HepG2 (cell line): ENCODE measurements around the gene DCAF7. TPM values are rescaled to one million over a fixed set of nuclear protein-coding genes. Genes with fewer than 3 reads are reported as not detected.

Experiments
- ARNTL ChIP-seq: sonication (generic); formaldehyde crosslinking; IDR thresholded peaks from 2 replicates; pipeline ENCODE4 v1.4.0; 2020; ENCODE audit warnings: mild to moderate bottlenecking, missing genetic modification reagents
- BCL3 ChIP-seq: sonication (generic); formaldehyde crosslinking; IDR thresholded peaks from 2 replicates; pipeline ENCODE4 v1.5.1; 2020; ENCODE audit warnings: mild to moderate bottlenecking, missing genetic modification reagents, moderate library complexity
- CENPBD1 ChIP-seq: sonication (generic); formaldehyde crosslinking; IDR thresholded peaks from 2 replicates; pipeline ENCODE4 v1.8.0; 2022; ENCODE audit warnings: missing genetic modification reagents, low read depth, mild to moderate bottlenecking, borderline replicate concordance
- CHD2 ChIP-seq: IDR thresholded peaks from 2 replicates; pipeline ENCODE4 v1.6.1; 2011; ENCODE audit warnings: low read depth, low read length, improper control_type of control experiment
- ETV6 ChIP-seq: sonication (generic); formaldehyde crosslinking; conservative IDR thresholded peaks from 2 replicates; pipeline ENCODE4 v1.4.0; 2020; ENCODE audit warnings: missing genetic modification reagents
- FIP1L1 ChIP-seq: fragments of 200-400 bp; formaldehyde crosslinking; IDR thresholded peaks from 2 replicates; pipeline ENCODE4 v1.6.1; 2018; ENCODE audit warnings: low read depth, mild to moderate bottlenecking, low read length, moderate library complexity, borderline replicate concordance; ENCODE audit not compliant: insufficient read depth
- GABPB1 ChIP-seq: IDR thresholded peaks from 2 replicates; pipeline ENCODE4 v1.6.1; 2016; ENCODE audit warnings: mild to moderate bottlenecking, missing genetic modification reagents, moderate library complexity, missing compliant biosample characterization
- ISL2 ChIP-seq: sonication (generic); formaldehyde crosslinking; IDR thresholded peaks from 2 replicates; pipeline ENCODE4 v1.5.0; 2020; ENCODE audit warnings: missing genetic modification reagents
- MLX ChIP-seq: IDR thresholded peaks from 2 replicates; pipeline ENCODE4 v1.6.1; 2016
- MTA1 ChIP-seq: sonication (generic); formaldehyde crosslinking; IDR thresholded peaks from 2 replicates; pipeline ENCODE4 v1.4.0; 2020; ENCODE audit warnings: missing genetic modification reagents, mild to moderate bottlenecking, borderline replicate concordance
- POLR2AphosphoS2 ChIP-seq: IDR thresholded peaks from 2 replicates; pipeline ENCODE4 v1.6.1; 2011; ENCODE audit warnings: low read depth, low read length, improper control_type of control experiment
- RBAK ChIP-seq: sonication (generic); formaldehyde crosslinking; IDR thresholded peaks from 2 replicates; pipeline ENCODE4 v1.5.1; 2020; ENCODE audit warnings: mild to moderate bottlenecking, missing genetic modification reagents
- RFX1 ChIP-seq: fragments of 450-650 bp; IDR thresholded peaks from 2 replicates; pipeline ENCODE4 v1.6.1; 2017
- SIN3A ChIP-seq: IDR thresholded peaks from 2 replicates; pipeline ENCODE4 v1.6.1; 2011; ENCODE audit warnings: low read depth, mild to moderate bottlenecking, control low read depth, low read length, borderline replicate concordance
- SIX4 ChIP-seq: sonication (generic); formaldehyde crosslinking; IDR thresholded peaks from 2 replicates; pipeline ENCODE4 v1.4.0; 2020; ENCODE audit warnings: missing genetic modification reagents
- TOE1 ChIP-seq: sonication (generic); formaldehyde crosslinking; IDR thresholded peaks from 2 replicates; pipeline ENCODE4 v1.4.0; 2020; ENCODE audit warnings: mild to moderate bottlenecking, missing genetic modification reagents
- ZBTB42 ChIP-seq: sonication (generic); formaldehyde crosslinking; IDR thresholded peaks from 2 replicates; pipeline ENCODE4 v1.5.0; 2020; ENCODE audit warnings: mild to moderate bottlenecking, missing genetic modification reagents
- ZNF432 ChIP-seq: sonication (generic); formaldehyde crosslinking; IDR thresholded peaks from 2 replicates; pipeline ENCODE4 v1.5.0; 2020; ENCODE audit warnings: missing genetic modification reagents, mild to moderate bottlenecking, borderline replicate concordance
- ZNF768 ChIP-seq: sonication (generic); formaldehyde crosslinking; IDR thresholded peaks from 2 replicates; pipeline ENCODE4 v1.4.0; 2020; ENCODE audit warnings: missing genetic modification reagents
- ZNF780A ChIP-seq: sonication (generic); formaldehyde crosslinking; IDR thresholded peaks from 2 replicates; pipeline ENCODE4 v1.8.0; 2022; ENCODE audit warnings: mild to moderate bottlenecking, missing genetic modification reagents, moderate library complexity
- ZNF782 ChIP-seq: sonication (generic); formaldehyde crosslinking; IDR thresholded peaks from 2 replicates; pipeline ENCODE4 v1.4.0; 2020; ENCODE audit warnings: missing genetic modification reagents, mild to moderate bottlenecking, borderline replicate concordance
- ZNF788 ChIP-seq: sonication (generic); formaldehyde crosslinking; IDR thresholded peaks from 2 replicates; pipeline ENCODE4 v1.5.0; 2020; ENCODE audit warnings: mild to moderate bottlenecking, missing genetic modification reagents, borderline replicate concordance
- ZNF883 ChIP-seq: sonication (generic); formaldehyde crosslinking; IDR thresholded peaks from 2 replicates; pipeline ENCODE4 v1.5.1; 2020; ENCODE audit warnings: mild to moderate bottlenecking, missing genetic modification reagents; ENCODE audit errors: not compliant biosample characterization
- polyA plus RNA-seq, 8 experiments: library from polyadenylated mRNA; depleted of rRNA in 3 of 8; stranded (reverse) in 7 of 8; unstranded in 1 of 8; fragments of >200 nt; fragmentation: Illumina TruSeq in 4 of 8; extraction: Trizol in 4 of 8; gene quantifications; 2 replicates each; pipeline versions ENCODE4 v1.2.1 to v1.2.3, GENCODE V29; 2011 to 2016; ENCODE audit warnings: low read depth in 4 of 8, missing spikeins in 1 of 8, mixed read lengths in 1 of 8; ENCODE audit not compliant: insufficient read depth in 1 of 8
- total RNA-seq, 5 experiments: library from RNA; depleted of rRNA; stranded (reverse); fragments of >200 nt; fragmentation: Illumina TruSeq; extraction: Trizol; gene quantifications; 2 replicates each; pipeline ENCODE4 v1.2.3, GENCODE V29; 2016; ENCODE audit warnings: low read depth in 1 of 5
- TF ChIP-seq, protein P1 (sequence below): sonication (generic); formaldehyde crosslinking; IDR thresholded peaks from 2 replicates; pipeline ENCODE4 v1.5.0; 2020; ENCODE audit warnings: mild to moderate bottlenecking, missing genetic modification reagents, borderline replicate concordance
- TF ChIP-seq, protein P2 (sequence below): sonication (generic); formaldehyde crosslinking; IDR thresholded peaks from 2 replicates; pipeline ENCODE4 v1.8.1; 2022; ENCODE audit warnings: mild to moderate bottlenecking, missing genetic modification reagents

Gene DCAF7
- total and polyA plus RNA-seq, 2 of the 13 experiments (the other 11 are each of a cell fraction or from before 2014, with no cell fraction given), result 55.2 to 73.4 TPM

DNA sequence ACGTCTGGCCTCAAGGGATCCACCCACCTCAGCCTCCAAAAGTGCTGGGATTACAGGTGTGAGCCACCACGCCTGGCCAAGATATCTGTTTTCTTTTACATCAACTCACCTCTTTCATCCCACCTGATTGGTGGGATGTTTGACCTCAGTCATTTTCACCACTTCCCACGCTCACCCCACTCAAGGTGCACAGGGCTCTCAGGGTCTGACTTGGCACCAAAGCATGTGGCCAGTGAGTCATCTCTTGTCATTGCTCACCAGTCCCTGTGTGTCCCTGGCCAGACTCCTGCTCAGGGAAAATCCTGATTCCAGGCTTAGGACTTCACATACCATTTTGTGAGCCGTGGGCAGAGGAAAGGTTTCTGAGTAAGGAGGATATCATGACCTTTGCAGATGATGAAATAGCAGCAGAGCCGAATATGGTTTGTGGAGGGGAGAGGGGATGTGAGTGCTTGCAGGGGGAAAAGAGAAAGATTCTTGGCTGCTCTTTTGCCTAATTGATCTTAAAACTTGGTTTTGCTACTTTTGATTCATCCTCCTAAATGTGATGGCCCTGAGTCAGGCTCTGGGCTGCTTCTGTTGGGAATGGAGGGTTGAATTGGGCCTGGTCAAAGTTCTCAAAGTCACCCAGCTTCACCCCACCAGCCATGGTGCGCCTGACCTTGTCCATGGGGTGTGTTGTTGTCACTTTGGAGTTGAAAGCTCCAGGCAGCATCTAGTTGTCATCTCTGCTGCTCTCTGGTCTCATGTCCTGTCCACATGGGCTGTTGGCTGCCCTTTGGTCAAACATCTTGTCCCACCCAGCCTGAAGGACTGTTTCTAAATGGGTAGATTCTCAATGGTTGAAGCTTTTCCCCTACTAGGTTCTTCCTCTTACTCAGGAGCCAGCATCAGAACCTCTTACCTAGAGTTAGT is 33.1 kb upstream of the DCAF7 start (continued):
- TF ChIP-seq, protein P1, sequence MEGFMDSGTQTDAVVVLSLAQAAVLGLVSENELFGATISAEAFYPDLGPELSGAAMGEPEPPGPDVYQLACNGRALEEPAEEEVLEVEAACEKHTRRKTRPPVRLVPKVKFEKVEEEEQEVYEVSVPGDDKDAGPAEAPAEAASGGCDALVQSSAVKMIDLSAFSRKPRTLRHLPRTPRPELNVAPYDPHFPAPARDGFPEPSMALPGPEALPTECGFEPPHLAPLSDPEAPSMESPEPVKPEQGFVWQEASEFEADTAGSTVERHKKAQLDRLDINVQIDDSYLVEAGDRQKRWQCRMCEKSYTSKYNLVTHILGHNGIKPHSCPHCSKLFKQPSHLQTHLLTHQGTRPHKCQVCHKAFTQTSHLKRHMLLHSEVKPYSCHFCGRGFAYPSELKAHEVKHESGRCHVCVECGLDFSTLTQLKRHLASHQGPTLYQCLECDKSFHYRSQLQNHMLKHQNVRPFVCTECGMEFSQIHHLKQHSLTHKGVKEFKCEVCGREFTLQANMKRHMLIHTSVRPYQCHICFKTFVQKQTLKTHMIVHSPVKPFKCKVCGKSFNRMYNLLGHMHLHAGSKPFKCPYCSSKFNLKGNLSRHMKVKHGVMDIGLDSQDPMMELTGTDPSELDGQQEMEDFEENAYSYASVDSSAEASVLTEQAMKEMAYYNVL, result no peak
- no peak for TF ChIP-seq BCL3 (CRISPR knock-in tag)
- no peak; the same call in 1 of the 2 replicates for TF ChIP-seq RBAK
- TF ChIP-seq ZNF432 (CRISPR knock-in tag), result no peak
- TF ChIP-seq SIN3A, result no peak
- TF ChIP-seq MLX (CRISPR knock-in tag), result peak; percentile 96
- no peak for TF ChIP-seq ZNF883
- TF ChIP-seq POLR2AphosphoS2, result no peak
- no peak for TF ChIP-seq ZNF788
- peak; percentile 16; the same call in 1 of the 2 replicates for TF ChIP-seq GABPB1
- TF ChIP-seq ZBTB42 (CRISPR knock-in tag), result no peak
- 0 out of 2 replicates have a peak, but pooled peaks have one; percentile 17 for TF ChIP-seq ISL2
- 0 out of 2 replicates have a peak, but pooled peaks have one; percentile 31 for TF ChIP-seq CENPBD1 (CRISPR knock-in tag)
- TF ChIP-seq ZNF780A (CRISPR knock-in tag), result no peak
- TF ChIP-seq FIP1L1, result no peak
- peak; percentile 96 for TF ChIP-seq ARNTL (CRISPR knock-in tag)
- no peak for TF ChIP-seq TOE1 (CRISPR knock-in tag)
- no peak for TF ChIP-seq ZNF782 (CRISPR knock-in tag)
- TF ChIP-seq RFX1, result no peak
- TF ChIP-seq, protein P2, sequence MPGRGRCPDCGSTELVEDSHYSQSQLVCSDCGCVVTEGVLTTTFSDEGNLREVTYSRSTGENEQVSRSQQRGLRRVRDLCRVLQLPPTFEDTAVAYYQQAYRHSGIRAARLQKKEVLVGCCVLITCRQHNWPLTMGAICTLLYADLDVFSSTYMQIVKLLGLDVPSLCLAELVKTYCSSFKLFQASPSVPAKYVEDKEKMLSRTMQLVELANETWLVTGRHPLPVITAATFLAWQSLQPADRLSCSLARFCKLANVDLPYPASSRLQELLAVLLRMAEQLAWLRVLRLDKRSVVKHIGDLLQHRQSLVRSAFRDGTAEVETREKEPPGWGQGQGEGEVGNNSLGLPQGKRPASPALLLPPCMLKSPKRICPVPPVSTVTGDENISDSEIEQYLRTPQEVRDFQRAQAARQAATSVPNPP (CRISPR knock-in tag), result no peak
- TF ChIP-seq ZNF768 (CRISPR knock-in tag), result no peak
- TF ChIP-seq MTA1, result 0 out of 2 replicates have a peak, but pooled peaks have one; percentile 53
- TF ChIP-seq CHD2, result no peak
- TF ChIP-seq SIX4 (CRISPR knock-in tag), result no peak
- no peak for TF ChIP-seq ETV6
